GM19397 (cell line): ENCODE data around the gene DCAF15.
"Not testable (repeated sequence)": the region's sequence is repeated elsewhere in the genome, so short reads cannot be mapped to it uniquely, and the experiment has no call there.

Source experiments
- ATAC-seq: cut with Tn5 transposase; IDR thresholded peaks from one replicate; pipeline ENCODE4 v1.9.1; 2021; ENCODE audit warnings: mild to moderate bottlenecking, moderate library complexity; ENCODE audit not compliant: unreplicated experiment

DCAF15 gene

DNA sequence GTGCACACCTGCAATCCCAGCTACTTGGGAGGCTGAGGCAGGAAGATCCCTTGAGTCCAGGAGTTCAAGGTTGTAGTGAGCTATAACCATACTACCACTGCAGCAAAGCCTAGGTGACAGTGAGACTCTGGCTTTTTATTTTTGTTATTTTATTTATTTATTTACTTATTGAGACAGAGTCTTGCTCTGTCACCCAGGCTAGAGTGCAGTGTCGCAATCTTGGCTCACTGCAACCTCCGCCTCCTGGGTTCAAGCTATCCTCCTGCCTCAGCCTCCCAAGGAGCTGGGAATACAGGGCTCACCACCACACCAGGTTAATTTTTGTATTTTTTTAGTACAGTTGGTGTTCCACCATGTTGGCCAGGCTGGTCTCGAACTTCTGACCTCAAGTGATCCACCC is 21.2 kb downstream of the DCAF15 start:
- not testable (repeated sequence) for ATAC-seq

DNA sequence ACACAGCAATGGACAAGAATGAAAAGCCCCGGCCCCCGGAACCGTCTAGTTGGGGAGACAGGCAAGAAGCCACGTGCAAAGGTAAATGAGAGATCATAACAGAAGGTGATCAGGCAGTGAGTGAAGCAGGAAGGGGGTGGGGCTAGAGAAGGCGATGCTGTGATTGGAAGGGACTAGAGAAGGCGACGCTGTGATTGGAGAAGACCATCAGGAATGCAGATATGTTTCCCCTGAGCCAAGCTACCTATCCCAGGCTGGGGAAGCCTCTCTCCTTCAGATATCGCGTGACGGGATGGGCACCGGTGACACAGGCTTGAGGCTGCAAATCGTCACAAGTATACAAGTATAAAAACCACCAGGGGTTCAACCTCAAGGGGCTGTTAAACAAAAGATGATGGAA is 21.8 kb downstream of the DCAF15 start:
- no peak for ATAC-seq

- no peak for ATAC-seq
Measured at GRCh38 chr19:13975870-13976269, 23.6 kb downstream of the DCAF15 start.

DNA sequence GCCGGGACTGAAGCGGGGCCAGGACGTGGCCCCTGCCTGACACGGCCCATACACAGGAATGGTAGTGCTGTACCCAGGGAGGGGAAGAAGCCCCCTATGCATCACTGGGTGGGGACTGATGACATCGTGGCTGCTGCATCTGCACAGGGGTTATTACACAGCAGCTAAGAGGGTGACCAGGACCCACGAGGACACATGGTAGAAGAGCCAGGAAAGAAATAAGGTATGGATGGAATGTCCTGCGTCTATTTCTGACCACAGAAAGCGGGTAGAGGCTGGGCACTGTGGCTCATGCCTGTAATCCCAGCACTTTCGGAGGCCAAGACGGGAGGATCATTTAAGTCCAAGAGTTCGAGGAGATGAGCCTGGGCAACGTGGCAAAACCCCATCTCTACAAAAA is 24.1 kb downstream of the DCAF15 start:
- no peak for ATAC-seq

DNA sequence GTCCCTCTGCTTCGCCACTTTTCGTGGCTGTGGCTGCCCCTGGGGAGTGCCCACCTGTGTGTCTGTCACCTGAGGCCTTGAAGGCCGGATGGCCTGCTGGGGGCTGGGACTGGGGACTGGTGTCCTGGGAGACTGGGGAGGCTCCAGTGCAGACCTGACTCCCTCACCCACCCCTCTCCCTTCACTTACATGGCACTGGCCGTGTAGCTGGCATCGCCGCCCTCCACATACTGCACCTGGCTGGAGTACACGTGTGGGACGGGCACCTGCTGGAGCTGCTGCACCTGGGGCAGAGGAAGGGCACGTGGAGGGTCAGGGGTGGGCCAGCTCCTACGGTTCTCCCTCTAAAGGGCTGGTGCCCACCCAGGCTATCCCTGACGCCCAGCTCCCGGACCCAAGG is 25.5 kb downstream of the DCAF15 start:
- no peak for ATAC-seq

GRCh38 chr19:13978351-13979243 is 26.3 kb downstream of the DCAF15 start:
- ATAC-seq: no peak

GRCh38 chr19:13979244-13979615 is 26.9 kb downstream of the DCAF15 start:
- ATAC-seq: no peak

GRCh38 chr19:13979686-13980085 is 27.4 kb downstream of the DCAF15 start:
- no peak for ATAC-seq

DNA sequence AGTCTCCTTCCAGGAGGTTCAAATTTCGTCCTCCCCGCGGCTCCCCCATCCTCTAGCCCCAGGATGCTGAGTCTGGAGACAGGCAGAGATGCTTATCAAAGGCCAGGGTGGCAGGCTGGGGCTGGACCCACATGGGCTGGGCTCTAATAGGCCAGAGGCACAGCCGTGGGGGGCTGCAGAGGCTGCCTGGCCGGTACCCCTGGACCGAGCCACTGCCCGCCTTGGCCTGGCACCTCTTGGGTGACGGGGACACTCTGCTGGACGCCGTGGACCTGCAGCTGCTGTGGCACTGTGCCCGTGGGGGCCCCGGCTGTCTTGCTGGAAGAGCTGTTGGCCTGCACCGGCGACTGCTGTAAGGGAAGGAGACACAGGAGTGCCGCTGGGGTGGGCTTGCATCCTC is 28.0 kb downstream of the DCAF15 start:
- ATAC-seq: no peak

DNA sequence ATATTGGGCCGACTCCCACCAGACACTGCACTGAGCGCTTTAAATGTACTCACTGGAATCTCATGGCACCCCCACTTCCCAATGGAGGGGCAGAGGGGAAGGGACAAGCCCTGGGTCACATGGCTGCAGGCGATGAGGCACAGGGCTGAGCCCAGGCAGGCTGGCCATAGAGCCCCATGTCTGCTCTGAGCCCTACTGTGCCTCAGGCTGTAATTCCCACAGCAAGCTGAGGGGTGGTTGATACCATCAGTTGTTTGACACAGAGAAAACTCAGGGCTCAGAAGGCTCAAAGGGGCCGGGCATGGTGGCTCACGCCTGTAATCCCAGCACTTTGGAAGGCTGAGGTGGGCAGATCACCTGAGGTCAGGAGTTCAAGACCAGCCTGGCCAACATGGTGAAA is 28.7 kb downstream of the DCAF15 start:
- ATAC-seq: no peak

DNA sequence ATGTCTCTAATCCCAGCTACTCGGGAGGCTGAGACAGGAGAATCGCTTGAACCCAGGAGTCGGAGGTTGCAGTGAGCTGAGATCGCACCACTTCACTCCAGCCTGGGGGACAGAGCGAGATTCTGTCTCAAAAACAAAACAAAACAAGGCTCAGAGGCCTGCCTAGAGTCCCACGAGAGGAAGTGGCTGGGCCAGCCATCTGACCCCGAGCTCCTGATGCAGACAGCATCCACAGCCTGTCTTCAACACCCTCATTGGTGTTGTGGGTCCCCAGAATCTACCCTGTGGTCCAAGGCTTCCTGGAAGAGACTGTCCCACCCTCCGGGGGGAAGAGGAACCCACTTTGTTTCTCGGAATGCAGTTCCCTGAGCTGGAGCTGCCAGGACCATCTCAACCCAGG is 29.2 kb downstream of the DCAF15 start:
- no peak for ATAC-seq

- no peak for ATAC-seq
Measured at GRCh38 chr19:13981988-13982501, 29.7 kb downstream of the DCAF15 start.

DNA sequence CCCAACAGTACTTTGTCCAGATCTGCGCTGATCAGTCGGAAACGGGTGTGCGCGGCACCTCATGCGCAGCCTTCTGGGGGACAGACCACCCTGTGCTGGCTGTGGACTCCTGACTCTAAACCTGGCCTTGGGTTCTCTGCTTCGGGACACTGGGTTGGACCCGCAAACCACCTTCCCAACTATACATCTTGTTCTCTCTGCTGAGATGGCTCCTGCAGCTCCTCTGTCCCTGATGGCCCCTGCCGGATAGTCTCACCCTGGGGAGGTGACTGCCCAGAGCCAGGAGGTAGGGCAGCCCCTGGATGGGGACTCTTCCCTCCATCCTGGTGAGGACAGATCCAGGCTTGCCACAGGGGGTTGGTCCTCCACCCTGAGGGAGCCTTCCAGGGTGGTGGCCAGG is 30.5 kb downstream of the DCAF15 start:
- no peak for ATAC-seq

- no peak for ATAC-seq
Measured at GRCh38 chr19:13983213-13983889, 31.0 kb downstream of the DCAF15 start.

DNA sequence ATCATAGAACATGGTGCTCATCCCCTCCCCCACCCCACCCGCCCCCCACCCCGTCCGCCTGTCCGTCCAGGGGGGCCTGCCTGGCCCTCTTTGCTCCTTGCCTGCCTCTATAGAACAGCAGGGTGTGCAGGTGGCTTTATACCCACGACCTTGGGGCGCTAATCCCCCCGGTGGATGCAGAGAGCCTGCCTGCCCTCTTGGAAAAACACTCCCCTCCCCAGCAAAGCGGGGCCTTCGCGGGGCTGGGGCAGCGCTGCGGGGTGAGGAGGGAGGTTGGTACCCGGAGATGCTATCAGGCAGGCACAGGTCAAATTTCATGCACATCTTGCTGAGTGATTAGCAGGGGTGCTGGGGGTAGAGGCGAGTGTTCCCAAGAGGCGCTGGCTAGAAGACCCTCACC is 31.9 kb downstream of the DCAF15 start:
- ATAC-seq: no peak

- no peak for ATAC-seq
Measured at GRCh38 chr19:13984875-13985741, 32.8 kb downstream of the DCAF15 start.

DNA sequence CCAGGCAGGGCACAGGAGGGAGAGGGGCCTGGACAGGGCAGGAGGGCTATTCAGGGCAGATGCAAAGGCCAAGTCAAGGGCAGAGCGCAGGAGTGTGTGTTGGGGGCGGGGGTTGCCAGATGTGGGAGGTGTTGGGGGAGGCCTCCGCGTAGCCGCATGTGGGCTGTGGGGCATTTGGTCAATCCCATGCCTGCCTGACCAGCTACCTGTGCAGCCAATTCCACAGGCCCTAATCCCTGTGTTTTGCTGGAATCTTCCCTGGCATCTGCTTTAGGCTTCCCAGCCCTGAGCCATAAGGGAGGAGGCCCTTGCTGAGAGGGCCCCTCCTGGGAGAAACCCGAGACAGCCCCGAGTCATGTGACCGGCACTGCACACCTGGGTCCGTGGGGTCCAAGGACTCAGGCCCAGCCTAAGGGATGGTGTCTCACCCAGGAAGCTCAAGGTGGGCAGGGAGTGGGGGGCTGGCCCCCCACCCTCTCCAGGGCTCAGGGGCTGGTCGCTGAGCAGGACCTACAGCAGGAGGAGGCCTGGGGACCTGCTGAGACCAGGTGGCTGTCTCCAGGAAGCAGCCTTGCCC is 33.5 kb downstream of the DCAF15 start:
- peak; percentile 22 for ATAC-seq

- peak; percentile 75 for ATAC-seq
Measured at GRCh38 chr19:13986348-13986904, 34.1 kb downstream of the DCAF15 start.

DNA sequence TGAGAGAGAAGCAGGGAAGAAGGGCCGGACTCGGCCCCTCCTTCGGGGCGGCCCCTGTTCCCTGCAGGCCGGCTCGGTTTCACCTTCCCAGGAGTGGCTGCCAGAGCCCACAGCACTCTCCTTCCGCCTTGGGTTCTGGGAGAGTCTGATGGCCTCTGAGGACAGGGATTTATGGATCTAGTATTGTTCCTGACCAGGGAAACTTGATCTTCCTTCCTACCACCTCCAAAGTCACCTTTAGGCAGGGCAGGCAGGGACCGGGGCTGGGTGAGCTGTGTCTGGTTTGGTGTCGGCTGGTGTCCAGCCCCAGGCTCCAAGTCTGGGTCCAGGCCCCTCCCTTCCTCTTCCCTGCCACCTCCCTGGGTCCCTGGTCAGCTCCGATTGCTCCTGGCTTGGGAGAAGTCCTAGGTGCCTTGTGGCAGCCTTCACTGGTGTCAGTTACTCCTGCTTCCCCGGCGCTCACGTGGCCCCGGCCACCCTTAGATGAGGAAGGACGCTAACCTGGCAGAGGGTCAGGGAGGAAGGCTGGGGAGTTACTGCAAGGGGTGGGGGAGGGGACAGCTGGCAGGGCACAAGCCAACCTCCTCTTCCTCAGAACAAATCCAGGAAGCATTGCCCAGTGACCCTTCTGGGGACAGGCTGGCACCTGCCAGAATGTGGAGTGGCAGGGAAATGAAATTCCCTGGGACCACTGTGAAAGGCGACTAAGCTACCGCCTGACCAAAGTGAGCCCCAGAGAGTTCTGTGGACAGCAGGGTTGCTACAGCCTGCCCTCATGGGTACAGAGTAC is 35.0 kb downstream of the DCAF15 start:
- ATAC-seq: no peak

DNA sequence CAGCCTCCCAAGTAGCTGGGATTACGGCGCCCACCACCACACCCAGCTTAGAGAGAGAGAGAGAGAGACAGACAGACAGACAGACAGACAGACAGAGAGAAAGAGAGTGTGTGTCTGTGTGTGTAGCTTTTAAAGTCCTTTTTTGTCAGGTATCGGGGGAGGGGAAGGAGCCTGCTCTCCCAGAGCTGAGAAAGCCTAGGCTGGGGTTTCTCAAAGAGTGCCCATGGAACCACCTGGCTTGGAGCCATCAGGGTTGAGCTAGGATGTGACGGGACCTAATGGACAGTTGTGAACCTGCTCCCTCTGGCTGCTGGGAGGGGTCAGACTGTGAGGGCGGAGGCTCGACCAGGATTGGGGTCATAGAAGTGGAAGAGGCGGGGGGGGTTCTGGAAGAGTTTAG is 37.2 kb downstream of the DCAF15 start:
- no peak for ATAC-seq
